Testis (tissue), 3 donors: ENCODE measurements around the gene ADGRD1. TPM values are rescaled to one million over a fixed set of nuclear protein-coding genes. Genes with fewer than 3 reads are reported as not detected.

Source experiments
- DNase-seq: peaks from one replicate; pipeline ENCODE4 v3.0.0-alpha.2; 2019
- H3K27ac ChIP-seq, 2 donors: fragments of 200-600 bp; sonication (generic); one replicate each; pipeline ENCODE4 v1.5.1; 2019
- H3K27me3 ChIP-seq: fragments of 200-600 bp; sonication (generic); one replicate; pipeline ENCODE4 v1.5.1; 2019
- H3K36me3 ChIP-seq: fragments of 200-600 bp; sonication (generic); one replicate; pipeline ENCODE4 v1.5.1; 2017; ENCODE audit warnings: low read depth; ENCODE audit errors: missing control alignments
- H3K4me1 ChIP-seq: fragments of 200-600 bp; sonication (generic); one replicate; pipeline ENCODE4 v1.5.1; 2019
- H3K4me3 ChIP-seq, 2 donors: fragments of 200-600 bp; sonication (generic); one replicate each; pipeline ENCODE4 v1.5.1; 2017 to 2019
- H3K9me3 ChIP-seq: fragments of 200-600 bp; sonication (generic); one replicate; pipeline ENCODE4 v1.5.1; 2017
- POLR2A ChIP-seq: fragments of 450-650 bp; IDR thresholded peaks from one replicate; pipeline ENCODE4 v1.6.1; 2017; ENCODE audit warnings: antibody characterized with exemption, mild to moderate bottlenecking, moderate library complexity
- whole genome bisulfite sequencing, 2 donors: methylation state at CpG; one replicate each; pipeline ENCODE4 v1.1.5; 2018; 5-methylcytosine and 5-hydroxymethylcytosine counted together
- intact Hi-C: fragments of 100-400 bp; cut with DNase I; formaldehyde crosslinking; loops from one replicate; pipeline ENCODE4 v1.15.1; 2023; ENCODE audit warnings: low total_unique reads
- polyA plus RNA-seq: library from polyadenylated mRNA; stranded (reverse); fragments of 350-450 nt; fragmentation: Illumina TruSeq; extraction: RNeasy Lipid Tissue Mini Kit (QIAGEN cat#74804); gene quantifications from one replicate; pipeline ENCODE4 v1.2.3, GENCODE V29; 2014; ENCODE audit warnings: low read depth, low replicate concordance; ENCODE audit not compliant: insufficient read depth
- total RNA-seq, 2 donors: library from RNA; depleted of rRNA; stranded (reverse); fragments of >200 nt; gene quantifications; one replicate each; pipeline ENCODE4 v1.2.3, GENCODE V29; 2016
- TF ChIP-seq, protein P1 (sequence below), 3 experiments: fragments of 450-650 bp in 2 of 3; fragments of 200-600 bp in 1 of 3; sonication (generic) in 1 of 3; IDR thresholded peaks; one replicate each; pipeline ENCODE4 v1.5.1; 2016 to 2019; ENCODE audit warnings: antibody characterized with exemption in 3 of 3, mild to moderate bottlenecking in 2 of 3, moderate library complexity in 1 of 3

Gene ADGRD1
- total and polyA plus RNA-seq, 3 donors from 2014 or later, result 27.2 to 43.2 (median 42.8) TPM

DNA sequence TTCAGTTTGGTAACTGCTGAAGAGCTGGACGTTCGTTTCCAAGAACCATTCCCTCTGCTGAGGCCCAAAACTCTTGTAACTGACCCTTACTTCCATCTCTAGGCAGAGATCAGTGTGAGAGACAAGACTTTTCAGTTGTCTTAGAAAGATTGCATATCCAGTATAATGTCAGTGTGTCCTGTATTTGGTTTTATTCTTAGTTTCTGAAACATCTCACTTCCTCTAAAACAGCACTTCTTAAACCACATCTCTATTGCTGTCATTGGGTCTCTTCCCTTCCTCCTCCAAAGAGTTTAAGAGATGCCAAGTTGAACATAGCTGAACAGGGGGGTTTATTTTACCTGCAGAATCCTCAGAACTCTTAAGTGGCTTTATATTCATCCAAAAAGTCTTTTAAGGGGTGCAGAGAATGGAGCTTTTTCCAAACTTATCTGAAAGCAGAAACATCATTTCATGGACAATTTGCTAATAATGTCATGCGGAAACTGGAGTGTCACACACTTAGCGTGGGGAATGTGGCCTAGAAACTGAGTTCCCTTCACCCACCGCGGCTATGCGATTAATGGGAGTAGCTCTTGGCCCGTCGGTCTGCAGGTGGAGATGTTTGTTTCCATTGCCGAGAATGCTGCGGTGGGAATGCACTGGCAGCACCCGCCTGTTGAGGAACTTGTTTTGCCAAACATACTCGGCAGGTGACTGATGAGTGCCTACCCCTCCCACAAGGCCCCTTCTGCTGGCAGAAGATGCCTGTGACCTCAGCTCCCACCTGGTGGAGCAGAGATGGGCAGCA is 148.2 kb downstream of the ADGRD1 start:
- no peak overlapping the region for H3K27ac ChIP-seq
- H3K4me3 ChIP-seq, result no peak overlapping the region
- H3K9me3 ChIP-seq, result no peaks in the 10 kb centered on the region
- peaks cover 24% of the 10 kb centered on the region for H3K4me1 ChIP-seq
- no peaks in the 10 kb centered on the region for H3K36me3 ChIP-seq
- TF ChIP-seq, protein P1, sequence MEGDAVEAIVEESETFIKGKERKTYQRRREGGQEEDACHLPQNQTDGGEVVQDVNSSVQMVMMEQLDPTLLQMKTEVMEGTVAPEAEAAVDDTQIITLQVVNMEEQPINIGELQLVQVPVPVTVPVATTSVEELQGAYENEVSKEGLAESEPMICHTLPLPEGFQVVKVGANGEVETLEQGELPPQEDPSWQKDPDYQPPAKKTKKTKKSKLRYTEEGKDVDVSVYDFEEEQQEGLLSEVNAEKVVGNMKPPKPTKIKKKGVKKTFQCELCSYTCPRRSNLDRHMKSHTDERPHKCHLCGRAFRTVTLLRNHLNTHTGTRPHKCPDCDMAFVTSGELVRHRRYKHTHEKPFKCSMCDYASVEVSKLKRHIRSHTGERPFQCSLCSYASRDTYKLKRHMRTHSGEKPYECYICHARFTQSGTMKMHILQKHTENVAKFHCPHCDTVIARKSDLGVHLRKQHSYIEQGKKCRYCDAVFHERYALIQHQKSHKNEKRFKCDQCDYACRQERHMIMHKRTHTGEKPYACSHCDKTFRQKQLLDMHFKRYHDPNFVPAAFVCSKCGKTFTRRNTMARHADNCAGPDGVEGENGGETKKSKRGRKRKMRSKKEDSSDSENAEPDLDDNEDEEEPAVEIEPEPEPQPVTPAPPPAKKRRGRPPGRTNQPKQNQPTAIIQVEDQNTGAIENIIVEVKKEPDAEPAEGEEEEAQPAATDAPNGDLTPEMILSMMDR (IDR thresholded peaks at IDR 0.05), result no peak
- no peak for TF ChIP-seq POLR2A
- H3K27me3 ChIP-seq, result no peaks in the 10 kb centered on the region
- intact Hi-C loops, result no loop called here
- DNase-seq, result peak; percentile 10
- WGBS, 2 donors, result 84 to 91% methylated on average over 13 of the region's 13 CpGs

DNA sequence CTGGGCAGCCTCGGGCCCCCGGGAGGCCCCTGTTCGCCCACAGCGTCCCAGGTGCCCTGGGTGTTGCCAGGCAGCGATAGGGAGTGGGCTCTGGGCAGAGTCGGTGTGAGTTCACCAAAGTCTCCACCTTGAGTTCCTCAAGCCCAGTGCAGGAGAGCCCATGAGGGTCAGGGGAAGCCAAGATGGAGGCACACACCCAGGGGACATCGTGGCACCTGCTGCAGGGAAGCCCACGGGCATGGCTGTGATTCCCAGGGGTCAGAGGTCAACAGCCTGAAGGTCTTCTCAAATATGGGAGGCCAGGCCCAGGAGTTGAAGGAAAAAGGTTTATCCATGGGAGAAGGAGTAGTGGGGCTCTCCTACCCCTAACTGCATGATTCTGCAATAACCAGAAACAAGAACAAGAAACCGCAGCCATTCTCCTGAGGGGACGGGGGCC is 148.8 kb downstream of the ADGRD1 start:
- 80 to 87% methylated on average over 3 to 10 of the region's 10 CpGs for WGBS, 2 donors
- no peaks in the 10 kb centered on the region for H3K9me3 ChIP-seq
- DNase-seq, result peak; percentile 2
- H3K27me3 ChIP-seq, result no peaks in the 10 kb centered on the region
- H3K4me3 ChIP-seq, result no peak overlapping the region
- H3K36me3 ChIP-seq, result no peaks in the 10 kb centered on the region
- peaks cover 19% of the 10 kb centered on the region for H3K4me1 ChIP-seq
- no peak overlapping the region for H3K27ac ChIP-seq
- intact Hi-C loops, result no loop called here
- TF ChIP-seq, protein P1 (IDR thresholded peaks at IDR 0.05), result no peak
- no peak for TF ChIP-seq POLR2A

DNA sequence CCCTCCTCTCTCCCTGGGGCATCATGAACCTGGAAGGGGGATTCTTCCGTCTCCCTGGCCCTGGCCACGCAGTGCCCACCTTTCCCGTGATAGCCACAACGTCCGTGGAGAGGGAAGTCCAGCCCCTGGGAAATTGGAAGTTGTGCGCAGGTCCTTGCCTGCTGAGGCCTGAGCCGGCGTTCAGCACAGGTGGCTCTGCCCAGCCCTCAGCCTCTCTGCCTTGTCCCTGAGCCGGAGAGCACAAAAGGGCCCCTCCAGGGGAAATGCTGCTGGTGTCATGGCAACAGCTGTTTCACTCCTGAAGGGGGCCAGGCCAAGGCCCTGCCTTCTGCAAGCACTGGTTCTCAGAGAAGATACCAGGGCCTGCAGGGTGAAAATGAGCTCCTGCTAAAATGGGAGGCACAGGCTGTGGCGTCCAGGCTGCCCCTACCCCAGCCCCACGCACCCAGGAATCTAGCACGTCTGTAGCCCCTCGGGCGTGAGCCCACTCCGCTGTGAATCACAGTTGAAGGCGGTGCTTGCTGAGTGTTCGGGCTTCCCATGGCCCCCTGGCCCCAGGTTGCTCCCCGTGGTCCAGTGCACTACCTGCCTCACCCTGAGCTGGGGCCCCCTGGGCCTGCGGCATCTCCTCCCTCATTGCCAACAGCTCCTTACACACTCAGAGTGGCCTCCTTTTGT is 149.4 kb downstream of the ADGRD1 start:
- DNase-seq, result no peak
- TF ChIP-seq, protein P1 (IDR thresholded peaks at IDR 0.05), result no peak
- TF ChIP-seq POLR2A, result no peak
- Histone ChIP-seq H3K27ac (no peak overlapping the region), H3K4me1 (peaks cover 17% of the 10 kb centered on the region), H3K27me3 (no peaks in the 10 kb centered on the region), H3K9me3 (no peaks in the 10 kb centered on the region), H3K4me3 (no peak overlapping the region), H3K36me3 (no peaks in the 10 kb centered on the region)
- WGBS, 2 donors, result 83 to 91% methylated on average over 17 to 19 of the region's 19 CpGs
- intact Hi-C loops, result no loop called here

DNA sequence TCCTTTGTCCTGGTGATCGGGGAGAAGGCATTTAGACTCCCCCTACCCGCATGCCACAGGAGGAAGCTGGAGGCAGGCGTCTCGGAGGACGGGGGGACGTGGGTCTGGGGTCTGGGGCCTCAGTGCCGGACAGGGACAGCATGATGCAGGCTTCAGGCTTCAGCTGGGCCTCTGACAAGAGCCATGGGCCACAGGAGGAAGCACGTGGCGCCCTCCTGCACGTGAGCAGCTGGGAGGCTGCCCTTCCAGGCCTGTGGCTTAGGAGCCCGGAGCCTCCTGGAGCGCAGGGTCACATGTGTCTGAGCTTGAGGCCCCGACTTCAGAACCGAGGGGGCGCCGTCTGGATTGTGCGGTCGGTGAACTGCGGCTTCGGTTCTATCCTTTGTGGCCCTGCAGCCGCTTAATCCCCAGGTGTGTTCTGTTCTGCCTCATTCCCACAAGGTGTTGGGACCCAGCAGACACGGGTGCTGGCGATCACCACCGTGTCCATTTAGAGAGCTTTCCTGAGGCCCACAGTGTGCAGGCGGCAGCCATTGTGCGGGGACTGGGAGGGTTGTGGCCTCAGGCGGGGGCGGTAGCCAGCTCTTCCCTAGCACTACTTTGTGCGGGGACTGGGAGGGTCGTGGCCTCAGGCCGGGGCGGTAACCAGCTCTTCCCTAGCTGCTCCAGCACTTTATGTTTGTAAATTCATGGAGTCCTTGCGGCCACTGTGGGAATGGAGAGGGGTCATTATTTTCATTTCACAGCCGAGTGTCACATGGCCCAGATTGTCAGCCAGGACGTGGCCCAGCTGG is 150.2 kb downstream of the ADGRD1 start:
- intact Hi-C loops, result no loop called here
- WGBS, 2 donors, result 77% methylated on average over 14 to 33 of the region's 35 CpGs
- no peak overlapping the region for H3K4me3 ChIP-seq
- TF ChIP-seq, protein P1 (IDR thresholded peaks at IDR 0.05), result no peak
- no peak for TF ChIP-seq POLR2A
- DNase-seq, result no peak
- no peaks in the 10 kb centered on the region for H3K27me3 ChIP-seq
- H3K36me3 ChIP-seq, result no peaks in the 10 kb centered on the region
- peaks cover 17% of the 10 kb centered on the region for H3K4me1 ChIP-seq
- no peak overlapping the region for H3K27ac ChIP-seq
- H3K9me3 ChIP-seq, result no peaks in the 10 kb centered on the region
